GM12891 (cell line): ENCODE measurements around the gene BCO2.

Experiments
- PAX5 ChIP-seq: IDR thresholded peaks from 2 replicates; pipeline ENCODE4 v1.6.1; 2011; ENCODE audit warnings: low read length, moderate library complexity, mild to moderate bottlenecking; ENCODE audit not compliant: insufficient read depth, severe bottlenecking
- POLR2A ChIP-seq: IDR thresholded peaks from 2 replicates; pipeline ENCODE4 v1.6.1; 2011; ENCODE audit warnings: low read depth, low read length, control low read depth
- POLR2AphosphoS5 ChIP-seq: IDR thresholded peaks from 2 replicates; pipeline ENCODE4 v1.6.1; 2011; ENCODE audit warnings: low read depth, low read length, control low read depth
- POU2F2 ChIP-seq: IDR thresholded peaks from 2 replicates; pipeline ENCODE4 v1.6.1; 2011; ENCODE audit warnings: low read depth, mild to moderate bottlenecking, control low read depth, low read length, moderate library complexity
- SPI1 ChIP-seq: IDR thresholded peaks from 2 replicates; pipeline ENCODE4 v1.6.1; 2011; ENCODE audit warnings: low read depth, low read length, control low read depth
- TAF1 ChIP-seq: IDR thresholded peaks from 2 replicates; pipeline ENCODE4 v1.6.1; 2011; ENCODE audit warnings: low read depth, low read length, control low read depth

DNA sequence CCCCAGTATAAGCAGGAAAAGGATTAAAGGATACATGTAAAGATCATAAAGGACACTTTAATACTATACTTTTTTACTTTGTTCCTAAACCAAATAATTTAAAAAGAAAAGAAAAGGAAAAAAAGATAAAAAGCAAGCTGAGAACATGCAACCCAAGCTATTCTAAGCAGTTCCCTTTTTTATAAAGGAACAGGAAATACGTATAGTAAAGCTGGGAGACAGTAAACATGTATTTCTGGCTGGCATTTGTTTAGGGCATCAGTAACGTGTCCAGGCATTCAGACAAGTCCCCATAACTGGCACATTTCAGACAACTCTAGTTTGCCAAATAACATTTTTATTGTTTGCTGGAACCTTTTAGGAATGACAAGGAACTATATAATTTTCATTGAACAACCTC is 24.9 kb downstream of the BCO2 start:
- TF ChIP-seq POLR2A (no peak), POLR2AphosphoS5 (no peak), TAF1 (no peak), PAX5 (no peak), SPI1 (peak; percentile 16; the same call in 1 of the 2 replicates), POU2F2 (no peak)
